HCT116 (cell line): ENCODE measurements around the gene MAP2K5. TPM values are rescaled to one million over a fixed set of nuclear protein-coding genes. Genes with fewer than 3 reads are reported as not detected.

Source experiments
- ATAC-seq: fragments of 200-7000 bp; cut with Tn5 transposase; 2 replicates; pipeline ENCODE4 v1.9.1; 2020; ENCODE audit warnings: mild to moderate bottlenecking, moderate library complexity
- BruUV-seq: library from RNA; stranded (reverse); fragments of 400-500 nt; replicated peaks from 2 replicates; lab custom pipeline; 2021; lab: Mats Ljungman, UMichigan
- CTCF ChIA-PET: fragments of 300-600 bp; sonication (Branson Sonifier 250); formaldehyde crosslinking; loops from one replicate; lab custom pipeline; 2021; ENCODE audit warnings: antibody characterized with exemption; lab: Charles Lee
- POLR2A ChIA-PET: fragments of 300-600, 350-600 bp; sonication (Branson Sonifier 250); formaldehyde crosslinking; loops from one replicate; lab custom pipeline; 2021; ENCODE audit warnings: antibody characterized with exemption; lab: Charles Lee
- RAD21 ChIA-PET, 2 experiments: fragments of 300-600 bp; sonication (Branson Sonifier 250); formaldehyde crosslinking; loops; one replicate each; lab custom pipeline; 2023; ENCODE audit warnings: low total read pairs in 2 of 2; ENCODE audit not compliant: uncharacterized antibody in 2 of 2, unreplicated experiment in 2 of 2, low non-redundant PET in 1 of 2; lab: Charles Lee
- DNase-seq: peaks from one replicate; pipeline ENCODE4 v3.0.0-alpha.2; 2010; ENCODE audit warnings: low read depth, low spot score
- H2AFZ ChIP-seq: fragments of 200-600 bp; shearing (Covaris generic), sonication (generic); 2 replicates; pipeline ENCODE4 v1.6.1; 2017; ENCODE audit warnings: low read depth, mixed run types, mixed read lengths, antibody characterized with exemption, low read length; ENCODE audit not compliant: poor library complexity, severe bottlenecking
- H3K27ac ChIP-seq: 2 replicates; pipeline ENCODE4 v1.5.1; 2012; ENCODE audit warnings: low read depth, low read length
- H3K27me3 ChIP-seq: fragments of 200-600 bp; sonication (generic); 2 replicates; pipeline ENCODE4 v1.6.1; 2016; ENCODE audit warnings: mixed run types, low read length, mixed read lengths; ENCODE audit not compliant: insufficient read depth
- H3K36me3 ChIP-seq, 2 experiments: fragments of 200-500 bp in 1 of 2; fragments of 200-600 bp in 1 of 2; sonication (Bioruptor generic) in 1 of 2; sonication (generic) in 1 of 2; 2 replicates each; pipeline versions ENCODE4 v1.5.1 to v1.6.1; 2014 to 2016; ENCODE audit warnings: low read length in 2 of 2, inconsistent platforms in 1 of 2, mixed read lengths in 1 of 2, mixed run types in 1 of 2; ENCODE audit not compliant: insufficient read depth in 2 of 2, control insufficient read depth in 1 of 2
- H3K4me1 ChIP-seq, 2 experiments: fragments of 200-600 bp in 1 of 2; sonication (generic) in 1 of 2; 2 replicates each; pipeline versions ENCODE4 v1.5.1 to v1.6.1; 2012 to 2017; ENCODE audit warnings: low read length in 2 of 2, inconsistent platforms in 1 of 2, mild to moderate bottlenecking in 1 of 2, mixed read lengths in 1 of 2, mixed run types in 1 of 2, moderate library complexity in 1 of 2; ENCODE audit not compliant: insufficient read depth in 2 of 2, control insufficient read depth in 1 of 2
- H3K4me2 ChIP-seq: fragments of 200-600 bp; sonication (generic); 2 replicates; pipeline ENCODE4 v1.6.1; 2017; ENCODE audit warnings: mixed run types, low read length, mixed read lengths
- H3K4me3 ChIP-seq, 2 experiments: fragments of 200-600 bp in 1 of 2; sonication (generic) in 1 of 2; replicated peaks in 1 of 2; 2 replicates each; pipeline ENCODE4 v1.5.1; 2011 to 2016; ENCODE audit warnings: low read length in 2 of 2, control low read depth in 1 of 2, low read depth in 1 of 2, mild to moderate bottlenecking in 1 of 2, mixed read lengths in 1 of 2, mixed run types in 1 of 2
- H3K79me2 ChIP-seq: fragments of 200-600 bp; sonication (generic); 2 replicates; pipeline ENCODE4 v1.6.1; 2017; ENCODE audit warnings: mild to moderate bottlenecking, mixed run types, low read length, moderate library complexity, mixed read lengths; ENCODE audit not compliant: insufficient read depth
- H3K9ac ChIP-seq: fragments of 200-600 bp; sonication (generic); 2 replicates; pipeline ENCODE4 v1.6.1; 2016; ENCODE audit warnings: low read length, mixed read lengths
- H3K9me2 ChIP-seq: fragments of 200-600 bp; sonication (generic), shearing (Covaris generic); 2 replicates; pipeline ENCODE4 v1.6.1; 2017; ENCODE audit warnings: mixed run types, mild to moderate bottlenecking, moderate library complexity; ENCODE audit not compliant: insufficient read depth
- H3K9me3 ChIP-seq, 2 experiments: fragments of 200-500 bp in 1 of 2; fragments of 200-600 bp in 1 of 2; sonication (Bioruptor generic) in 1 of 2; sonication (generic) in 1 of 2; 2 replicates each; pipeline ENCODE4 v1.6.1; 2014 to 2017; ENCODE audit warnings: low read length in 2 of 2, mixed read lengths in 2 of 2, inconsistent platforms in 1 of 2, low read depth in 1 of 2, mild to moderate bottlenecking in 1 of 2, mixed run types in 1 of 2, moderate library complexity in 1 of 2; ENCODE audit not compliant: control insufficient read depth in 1 of 2, insufficient read depth in 1 of 2
- H4K20me1 ChIP-seq: fragments of 200-600 bp; sonication (generic), shearing (Covaris generic); 2 replicates; pipeline ENCODE4 v1.6.1; 2017; ENCODE audit warnings: mixed run types, mild to moderate bottlenecking, moderate library complexity; ENCODE audit not compliant: insufficient read depth
- ATF3 ChIP-seq: IDR thresholded peaks from 2 replicates; pipeline ENCODE4 v1.6.1; 2012
- CBX3 ChIP-seq: IDR thresholded peaks from 2 replicates; pipeline ENCODE4 v1.6.1; 2012; ENCODE audit warnings: low read depth
- CEBPB ChIP-seq: IDR thresholded peaks from 2 replicates; pipeline ENCODE4 v1.6.1; 2012; ENCODE audit warnings: low read depth
- EZH2 ChIP-seq: fragments of 200-600 bp; sonication (generic); IDR thresholded peaks from 2 replicates; pipeline ENCODE4 v1.6.1; 2017; ENCODE audit warnings: antibody characterized with exemption, mixed run types
- JUND ChIP-seq: IDR thresholded peaks from 2 replicates; pipeline ENCODE4 v1.6.1; 2012
- POLR2AphosphoS5 ChIP-seq: IDR thresholded peaks from 2 replicates; pipeline ENCODE4 v1.6.1; 2011; ENCODE audit warnings: mild to moderate bottlenecking, low read depth, low read length, moderate library complexity
- REST ChIP-seq: IDR thresholded peaks from 2 replicates; pipeline ENCODE4 v1.6.1; 2012; ENCODE audit warnings: low read depth
- SIN3A ChIP-seq: IDR thresholded peaks from 2 replicates; pipeline ENCODE4 v1.6.1; 2012; ENCODE audit warnings: low read depth
- SP1 ChIP-seq: IDR thresholded peaks from 2 replicates; pipeline ENCODE4 v1.6.1; 2012; ENCODE audit warnings: low read depth
- SRF ChIP-seq: IDR thresholded peaks from 2 replicates; pipeline ENCODE4 v1.6.1; 2012; ENCODE audit warnings: low read depth
- TCF7L2 ChIP-seq: IDR thresholded peaks from 2 replicates; pipeline ENCODE4 v1.7.0; 2011; ENCODE audit warnings: borderline replicate concordance, inconsistent platforms; ENCODE audit not compliant: insufficient read depth, insufficient read length; ENCODE audit errors: extremely low read depth
- YY1 ChIP-seq: IDR thresholded peaks from 2 replicates; pipeline ENCODE4 v1.6.1; 2011; ENCODE audit warnings: low read length, low read depth, moderate library complexity, mild to moderate bottlenecking; ENCODE audit not compliant: insufficient replicate concordance; ENCODE audit errors: extremely low read depth
- ZFX ChIP-seq: fragments of 450-650 bp; IDR thresholded peaks from 2 replicates; pipeline ENCODE4 v1.6.1; 2017
- intact Hi-C: fragments of 100-400 bp; cut with micrococcal nuclease; formaldehyde crosslinking; loops from 2 replicates; pipeline ENCODE4 v1.10.0; 2022
- total RNA-seq: library from RNA; stranded (reverse); gene quantifications from one replicate; pipeline ENCODE4 v1.2.1, GENCODE V29; 2021; ENCODE audit not compliant: unreplicated experiment
- TF ChIP-seq, protein P1 (sequence below), 3 experiments: fragments of 200-600 bp in 1 of 3; sonication (generic) in 1 of 3; IDR thresholded peaks in 2 of 3; conservative IDR thresholded peaks in 1 of 3; 2 replicates each; pipeline ENCODE4 v1.5.1; 2012 to 2017; ENCODE audit warnings: low read depth in 2 of 3, low read length in 2 of 3, antibody characterized with exemption in 1 of 3, borderline replicate concordance in 1 of 3, control low read depth in 1 of 3, mild to moderate bottlenecking in 1 of 3, mixed read lengths in 1 of 3, mixed run types in 1 of 3, moderate library complexity in 1 of 3; ENCODE audit not compliant: insufficient read depth in 1 of 3
- TF ChIP-seq, protein P2 (sequence below): IDR thresholded peaks from 2 replicates; pipeline ENCODE4 v1.6.1; 2011; ENCODE audit warnings: mild to moderate bottlenecking, low read length, moderate library complexity; ENCODE audit not compliant: insufficient replicate concordance; ENCODE audit errors: extremely low read depth

Gene MAP2K5
- total RNA-seq, 1 experiment from 2014 or later: 15.6 TPM

DNA sequence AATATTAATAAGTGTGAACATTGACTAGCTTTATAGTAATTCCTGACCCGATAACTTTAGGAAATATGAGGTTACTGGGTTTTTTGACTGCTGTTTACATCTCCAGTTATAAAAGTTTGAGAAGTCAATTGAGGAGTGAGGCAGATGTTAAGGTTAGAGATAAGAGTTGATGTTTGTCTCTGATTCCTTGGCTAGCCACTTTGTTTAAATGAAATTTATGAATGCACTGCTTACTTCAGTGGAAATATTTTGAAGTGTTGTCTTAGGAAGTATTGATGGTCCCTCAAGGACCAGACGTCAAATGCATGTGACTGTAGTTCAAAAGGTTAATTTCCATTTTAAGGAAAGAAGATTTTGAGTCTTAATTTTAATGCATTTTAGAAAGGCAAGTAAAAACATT is 41.7 kb downstream of the MAP2K5 start:
- Histone ChIP-seq H3K79me2 (no peaks in the 10 kb centered on the region), H3K4me3 (no peak overlapping the region), H3K9ac (no peak overlapping the region)
- TF ChIP-seq SP1: no peak
- TF ChIP-seq ATF3: no peak
- no peak for TF ChIP-seq POLR2AphosphoS5
- TF ChIP-seq, protein P1, sequence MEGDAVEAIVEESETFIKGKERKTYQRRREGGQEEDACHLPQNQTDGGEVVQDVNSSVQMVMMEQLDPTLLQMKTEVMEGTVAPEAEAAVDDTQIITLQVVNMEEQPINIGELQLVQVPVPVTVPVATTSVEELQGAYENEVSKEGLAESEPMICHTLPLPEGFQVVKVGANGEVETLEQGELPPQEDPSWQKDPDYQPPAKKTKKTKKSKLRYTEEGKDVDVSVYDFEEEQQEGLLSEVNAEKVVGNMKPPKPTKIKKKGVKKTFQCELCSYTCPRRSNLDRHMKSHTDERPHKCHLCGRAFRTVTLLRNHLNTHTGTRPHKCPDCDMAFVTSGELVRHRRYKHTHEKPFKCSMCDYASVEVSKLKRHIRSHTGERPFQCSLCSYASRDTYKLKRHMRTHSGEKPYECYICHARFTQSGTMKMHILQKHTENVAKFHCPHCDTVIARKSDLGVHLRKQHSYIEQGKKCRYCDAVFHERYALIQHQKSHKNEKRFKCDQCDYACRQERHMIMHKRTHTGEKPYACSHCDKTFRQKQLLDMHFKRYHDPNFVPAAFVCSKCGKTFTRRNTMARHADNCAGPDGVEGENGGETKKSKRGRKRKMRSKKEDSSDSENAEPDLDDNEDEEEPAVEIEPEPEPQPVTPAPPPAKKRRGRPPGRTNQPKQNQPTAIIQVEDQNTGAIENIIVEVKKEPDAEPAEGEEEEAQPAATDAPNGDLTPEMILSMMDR (IDR thresholded peaks at IDR 0.05 in 2 of 3, conservative IDR thresholded peaks at IDR 0.05 in 1 of 3; ENCODE audit: borderline replicate concordance in 1 of 3, insufficient read depth in 1 of 3, low read depth in 2 of 3, low read length in 2 of 3): no peak
- TF ChIP-seq ZFX: no peak
- TF ChIP-seq REST: no peak
- TF ChIP-seq EZH2: no peak
- TF ChIP-seq, protein P2, sequence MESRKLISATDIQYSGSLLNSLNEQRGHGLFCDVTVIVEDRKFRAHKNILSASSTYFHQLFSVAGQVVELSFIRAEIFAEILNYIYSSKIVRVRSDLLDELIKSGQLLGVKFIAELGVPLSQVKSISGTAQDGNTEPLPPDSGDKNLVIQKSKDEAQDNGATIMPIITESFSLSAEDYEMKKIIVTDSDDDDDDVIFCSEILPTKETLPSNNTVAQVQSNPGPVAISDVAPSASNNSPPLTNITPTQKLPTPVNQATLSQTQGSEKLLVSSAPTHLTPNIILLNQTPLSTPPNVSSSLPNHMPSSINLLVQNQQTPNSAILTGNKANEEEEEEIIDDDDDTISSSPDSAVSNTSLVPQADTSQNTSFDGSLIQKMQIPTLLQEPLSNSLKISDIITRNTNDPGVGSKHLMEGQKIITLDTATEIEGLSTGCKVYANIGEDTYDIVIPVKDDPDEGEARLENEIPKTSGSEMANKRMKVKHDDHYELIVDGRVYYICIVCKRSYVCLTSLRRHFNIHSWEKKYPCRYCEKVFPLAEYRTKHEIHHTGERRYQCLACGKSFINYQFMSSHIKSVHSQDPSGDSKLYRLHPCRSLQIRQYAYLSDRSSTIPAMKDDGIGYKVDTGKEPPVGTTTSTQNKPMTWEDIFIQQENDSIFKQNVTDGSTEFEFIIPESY: no peak
- no peak for TF ChIP-seq YY1
- TF ChIP-seq SIN3A: no peak
- no peak for TF ChIP-seq SRF
- TF ChIP-seq TCF7L2: no peak
- no peak for TF ChIP-seq CEBPB
- no peak for TF ChIP-seq JUND
- TF ChIP-seq CBX3: no peak
- TF ChIP-seq, all 23 proteins: peak for 0
- ChIA-PET POLR2A (no interaction called here), RAD21 (no interaction called here), CTCF (no interaction called here)
- no peaks in the 10 kb centered on the region for H3K27me3 ChIP-seq
- no peak overlapping the region for H3K4me2 ChIP-seq
- H3K27ac ChIP-seq: no peak overlapping the region
- no peaks in the 10 kb centered on the region; a peak in 1 of 4 replicates for H3K36me3 ChIP-seq
- no peaks in the 10 kb centered on the region for H3K4me1 ChIP-seq
- no peaks in the 10 kb centered on the region for H3K9me2 ChIP-seq
- no peak for DNase-seq
- no TSS peak for BruUV-seq
- intact Hi-C loops: no loop called here
- no peak overlapping the region for H2AFZ ChIP-seq
- H4K20me1 ChIP-seq: no peaks in the 10 kb centered on the region
- no peaks in the 10 kb centered on the region for H3K9me3 ChIP-seq
- ATAC-seq: no peak
